ENCODE data around the gene OCIAD1. TPM values are rescaled to one million over a fixed set of nuclear protein-coding genes. Genes with fewer than 3 reads are reported as not detected.

OCIAD1 gene
- total RNA-seq, 2 experiments from 2014 or later: 91.9 to 99.0 TPM

- CTCF ChIA-PET: interaction anchor here (0.6 to 1.3 kb wide), 3 partner anchors 27 to 867 kb away, joined by 3 to 5 read pairs (median 4); no protein-coding TSS in a partner anchor
- H3K4me1 Mint-ChIP-seq (ENCODE audit: low read depth): peaks cover 56% of the 10 kb centered on the region
- H3K9me3 Mint-ChIP-seq: no peaks in the 10 kb centered on the region
- H3K4me3 Mint-ChIP-seq: no peak overlapping the region
- intact Hi-C loops (cut with micrococcal nuclease): loop anchor here (10.0 kb wide), 1 partner anchor 856 kb away; no protein-coding TSS in a partner anchor
- H3K27ac Mint-ChIP-seq: no peak overlapping the region
- DNase-seq: no peak
- no peaks in the 10 kb centered on the region for H3K27me3 Mint-ChIP-seq (ENCODE audit: low read depth)
- peaks cover 42% of the 10 kb centered on the region for H3K36me3 Mint-ChIP-seq (ENCODE audit: low read depth)
Observed at GRCh38 chr4:48901196-48901595, 70.3 kb downstream of the OCIAD1 start.

- Mint-ChIP-seq H3K27me3 (ENCODE audit: low read depth) (no peaks in the 10 kb centered on the region), H3K4me1 (ENCODE audit: low read depth) (peaks cover 64% of the 10 kb centered on the region)
Observed at GRCh38 chr4:48902266-48902665, 71.4 kb downstream of the OCIAD1 start.

GRCh38 chr4:48904101-48904500 is 73.2 kb downstream of the OCIAD1 start:
- intact Hi-C loops (cut with micrococcal nuclease): loop anchor here (10.0 kb wide), 1 partner anchor 859 kb away; no protein-coding TSS in a partner anchor
- no peak overlapping the region for H3K4me3 Mint-ChIP-seq
- CTCF ChIA-PET: interaction anchor here (1.9 kb wide), 1 partner anchor 326 kb away, joined by 6 read pairs; no protein-coding TSS in a partner anchor
- no peaks in the 10 kb centered on the region for H3K9me3 Mint-ChIP-seq
- no peak for DNase-seq
- no peaks in the 10 kb centered on the region for H3K27me3 Mint-ChIP-seq (ENCODE audit: low read depth)
- peaks cover 64% of the 10 kb centered on the region for H3K4me1 Mint-ChIP-seq (ENCODE audit: low read depth)
- H3K36me3 Mint-ChIP-seq (ENCODE audit: low read depth): peaks cover 24% of the 10 kb centered on the region
- no peak overlapping the region for H3K27ac Mint-ChIP-seq

More at GRCh38 chr4:48902266-48902665, 71.4 kb downstream of the OCIAD1 start:
- DNase-seq: no peak
- Mint-ChIP-seq H3K27ac (no peak overlapping the region), H3K4me3 (no peak overlapping the region), H3K9me3 (no peaks in the 10 kb centered on the region), H3K36me3 (ENCODE audit: low read depth) (peaks cover 34% of the 10 kb centered on the region)
- intact Hi-C loops (cut with micrococcal nuclease): loop anchor here (10.0 kb wide), 1 partner anchor 857 kb away; no protein-coding TSS in a partner anchor
- CTCF ChIA-PET: no interaction called here

GRCh38 chr4:48904541-48905142 is 73.8 kb downstream of the OCIAD1 start:
- no peak overlapping the region for H3K27ac Mint-ChIP-seq
- peaks cover 19% of the 10 kb centered on the region for H3K36me3 Mint-ChIP-seq (ENCODE audit: low read depth)
- no peaks in the 10 kb centered on the region for H3K27me3 Mint-ChIP-seq (ENCODE audit: low read depth)
- no peaks in the 10 kb centered on the region for H3K9me3 Mint-ChIP-seq
- H3K4me1 Mint-ChIP-seq (ENCODE audit: low read depth): peaks cover 61% of the 10 kb centered on the region
- no peak for DNase-seq
- CTCF ChIA-PET: interaction anchor here (1.9 kb wide), 1 partner anchor 326 kb away, joined by 6 read pairs; no protein-coding TSS in a partner anchor
- peak overlapping the region; percentile 11 for H3K4me3 Mint-ChIP-seq
- intact Hi-C loops (cut with micrococcal nuclease): loop anchor here (5.0 to 10.0 kb wide), 3 partner anchors 202 to 860 kb away; no protein-coding TSS in a partner anchor

- peaks cover 18% of the 10 kb centered on the region for H3K36me3 Mint-ChIP-seq (ENCODE audit: low read depth)
- CTCF ChIA-PET: interaction anchor here (0.6 to 2.3 kb wide), 4 partner anchors 39 to 125 kb away, joined by 3 to 6 read pairs (median 4); partner anchors contain the start of gene FRYL
- H3K4me1 Mint-ChIP-seq (ENCODE audit: low read depth): peaks cover 59% of the 10 kb centered on the region
- H3K27me3 Mint-ChIP-seq (ENCODE audit: low read depth): no peaks in the 10 kb centered on the region
- H3K4me3 Mint-ChIP-seq: peak overlapping the region; percentile 77
- H3K27ac Mint-ChIP-seq: peak overlapping the region; percentile 79
- DNase-seq: no peak
- intact Hi-C loops (cut with micrococcal nuclease): loop anchor here (1.0 to 10.0 kb wide), 5 partner anchors 203 to 861 kb away; no protein-coding TSS in a partner anchor
- no peaks in the 10 kb centered on the region for H3K9me3 Mint-ChIP-seq
Observed at GRCh38 chr4:48905363-48906015, 74.6 kb downstream of the OCIAD1 start.

- no peaks in the 10 kb centered on the region for H3K27me3 Mint-ChIP-seq (ENCODE audit: low read depth)
- DNase-seq: peak; percentile 90
- H3K9me3 Mint-ChIP-seq: no peaks in the 10 kb centered on the region
- intact Hi-C loops (cut with micrococcal nuclease): loop anchor here (1.0 to 10.0 kb wide), 5 partner anchors 204 to 862 kb away; no protein-coding TSS in a partner anchor
- H3K4me3 Mint-ChIP-seq: peak within 1 kb of the TSS; percentile 89
- CTCF ChIA-PET: interaction anchor here (0.9 to 2.3 kb wide), 5 partner anchors 9 to 328 kb away, joined by 3 to 6 read pairs (median 4); partner anchors contain the start of gene FRYL
- H3K27ac Mint-ChIP-seq: peak within 1 kb of the TSS; percentile 90
- H3K4me1 Mint-ChIP-seq (ENCODE audit: low read depth): peaks cover 56% of the 10 kb centered on the region
- peaks cover 14% of the 10 kb centered on the region for H3K36me3 Mint-ChIP-seq (ENCODE audit: low read depth)
Observed at GRCh38 chr4:48906206-48907173, 75.6 kb downstream of the OCIAD1 start, which contains the start of gene OCIAD2. OCIAD2 (minus strand) TSS chr4:48906774; CDS start chr4:48904549, 2,225 bp downstream.

GRCh38 chr4:48907706-48908477 is 77.0 kb downstream of the OCIAD1 start:
- CTCF ChIA-PET: interaction anchor here (0.7 to 2.3 kb wide), 3 partner anchors 9 to 330 kb away, joined by 3 to 6 read pairs (median 3); no protein-coding TSS in a partner anchor
- Mint-ChIP-seq H3K27me3 (ENCODE audit: low read depth) (no peaks in the 10 kb centered on the region), H3K4me3 (no peak overlapping the region), H3K36me3 (ENCODE audit: low read depth) (peaks cover 6% of the 10 kb centered on the region), H3K27ac (no peak overlapping the region), H3K9me3 (no peaks in the 10 kb centered on the region), H3K4me1 (ENCODE audit: low read depth) (peaks cover 48% of the 10 kb centered on the region)
- intact Hi-C loops (cut with micrococcal nuclease): loop anchor here (2.0 to 10.0 kb wide), 8 partner anchors 55 to 863 kb away; partner anchors contain the start of gene TEC
- no peak for DNase-seq

GRCh38 chr4:48908687-48909086 is 77.8 kb downstream of the OCIAD1 start:
- Mint-ChIP-seq H3K27ac (no peak overlapping the region), H3K4me1 (ENCODE audit: low read depth) (peaks cover 47% of the 10 kb centered on the region), H3K4me3 (no peak overlapping the region), H3K27me3 (ENCODE audit: low read depth) (no peaks in the 10 kb centered on the region), H3K9me3 (no peaks in the 10 kb centered on the region), H3K36me3 (ENCODE audit: low read depth) (peaks cover 4% of the 10 kb centered on the region)
- DNase-seq: no peak
- intact Hi-C loops (cut with micrococcal nuclease): loop anchor here (1.0 to 10.0 kb wide), 15 partner anchors 9 to 864 kb away; partner anchors contain the start of genes FRYL, SLAIN2 and TEC
- CTCF ChIA-PET: interaction anchor here (1.7 kb wide), 1 partner anchor 10 kb away, joined by 4 read pairs; no protein-coding TSS in a partner anchor

- Mint-ChIP-seq H3K9me3 (no peaks in the 10 kb centered on the region), H3K4me1 (ENCODE audit: low read depth) (peaks cover 39% of the 10 kb centered on the region), H3K36me3 (ENCODE audit: low read depth) (peaks cover under 1% of the 10 kb centered on the region), H3K27ac (no peak overlapping the region), H3K4me3 (no peak overlapping the region), H3K27me3 (ENCODE audit: low read depth) (no peaks in the 10 kb centered on the region)
- CTCF ChIA-PET: interaction anchor here (0.6 to 1.7 kb wide), 6 partner anchors 11 to 331 kb away, joined by 3 to 4 read pairs (median 3); no protein-coding TSS in a partner anchor
- intact Hi-C loops (cut with micrococcal nuclease): loop anchor here (1.0 to 10.0 kb wide), 15 partner anchors 10 to 865 kb away; partner anchors contain the start of genes FRYL, SLAIN2 and TEC
- DNase-seq: peak; percentile 87
Observed at GRCh38 chr4:48909697-48910096, 78.8 kb downstream of the OCIAD1 start.

- Mint-ChIP-seq H3K36me3 (ENCODE audit: low read depth) (no peaks in the 10 kb centered on the region), H3K4me1 (ENCODE audit: low read depth) (peaks cover 31% of the 10 kb centered on the region), H3K27me3 (ENCODE audit: low read depth) (no peaks in the 10 kb centered on the region), H3K4me3 (no peak overlapping the region), H3K9me3 (no peaks in the 10 kb centered on the region), H3K27ac (no peak overlapping the region)
- DNase-seq: no peak
- CTCF ChIA-PET: interaction anchor here (0.8 to 3.8 kb wide), 3 partner anchors 34 to 332 kb away, joined by 3 to 15 read pairs (median 3); no protein-coding TSS in a partner anchor
- intact Hi-C loops (cut with micrococcal nuclease): no loop called here
Observed at GRCh38 chr4:48910511-48910910, 79.6 kb downstream of the OCIAD1 start.

All from activated naive CD4-positive, alpha-beta T cell treated with anti-CD3 and anti-CD28 coated beads for 36 hours (primary cell).